GM19372 (cell line): Measurements from ENCODE around the gene RNF212.

Experiments used
- ATAC-seq: cut with Tn5 transposase; IDR thresholded peaks from one replicate; pipeline ENCODE4 v1.9.1; 2021; ENCODE audit warnings: mild to moderate bottlenecking, low read depth, moderate library complexity; ENCODE audit not compliant: unreplicated experiment

Gene RNF212

DNA sequence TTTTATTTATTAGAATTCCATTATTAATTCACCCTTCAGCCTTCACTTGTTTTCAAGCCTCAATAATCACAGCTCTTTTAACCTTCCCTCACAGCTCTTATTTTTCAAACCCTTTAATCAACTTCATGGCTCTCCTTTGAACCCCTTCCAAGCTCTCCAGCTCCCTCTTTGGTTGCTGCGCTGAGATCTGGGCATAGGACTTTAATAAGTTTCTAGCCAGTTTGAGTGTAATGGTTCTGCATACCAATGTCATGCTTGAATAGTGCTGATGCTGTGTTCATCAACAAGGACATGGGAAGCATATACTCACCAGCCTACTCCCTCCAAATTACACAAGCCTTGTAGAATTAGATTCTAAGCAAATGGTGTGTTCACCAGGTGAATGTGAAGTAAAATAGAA is 3.5 kb upstream of the RNF212 start:
- ATAC-seq = no peak

DNA sequence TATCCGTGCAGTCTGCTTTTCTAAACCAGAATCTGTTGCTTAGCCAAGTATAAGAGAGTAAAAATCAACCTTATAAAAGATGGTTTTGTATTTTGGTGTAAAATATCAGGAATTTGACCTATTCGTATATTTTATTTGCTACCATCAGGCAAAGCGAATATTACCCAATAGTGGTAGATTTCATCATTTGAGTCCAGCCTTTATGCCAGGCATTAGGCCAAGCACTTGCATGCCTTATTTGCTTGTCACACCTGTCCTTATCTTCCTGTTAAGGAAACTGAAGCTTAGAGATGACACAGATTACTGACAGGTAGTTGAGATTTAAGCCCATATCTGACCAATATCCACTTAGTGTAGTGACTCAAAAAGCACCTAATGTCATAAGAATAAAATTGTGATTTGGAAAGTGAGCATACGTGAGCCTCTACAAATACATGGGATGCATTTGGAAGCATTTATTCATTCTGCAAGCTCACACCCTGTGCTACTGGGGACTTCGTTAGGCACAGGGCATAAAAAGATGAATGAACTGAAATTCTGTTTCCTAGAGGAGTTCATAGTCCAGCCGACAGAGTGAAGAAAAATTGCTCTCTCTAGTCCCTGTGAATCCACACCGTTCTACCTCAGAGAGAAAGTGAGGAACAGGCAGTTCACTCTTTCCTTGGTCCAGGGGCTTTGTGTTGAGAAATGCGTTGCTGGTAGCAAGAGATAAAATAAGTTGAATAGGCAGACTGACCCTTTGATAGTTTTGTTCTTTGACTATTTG is 2.3 kb upstream of the RNF212 start:
- no peak for ATAC-seq

DNA sequence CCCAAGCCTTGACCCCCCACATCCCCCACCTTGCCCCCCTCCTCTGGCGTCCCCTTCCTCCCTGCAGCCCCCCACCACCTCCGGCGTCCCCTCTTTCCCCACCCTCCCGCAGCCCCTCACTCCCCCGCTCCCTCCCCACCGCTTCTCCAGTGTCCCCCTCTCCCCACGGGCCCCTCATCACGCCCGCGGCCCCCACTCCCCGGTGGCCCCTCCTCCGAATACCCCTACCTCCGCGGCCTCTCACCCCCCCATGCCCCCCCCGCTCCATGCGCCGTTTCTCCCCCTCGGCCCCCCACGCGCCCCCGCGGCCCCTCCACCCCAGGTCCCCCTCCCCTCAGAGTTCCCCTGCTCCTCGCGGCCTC is 562 bp downstream of the RNF212 start:
- ATAC-seq = no peak

DNA sequence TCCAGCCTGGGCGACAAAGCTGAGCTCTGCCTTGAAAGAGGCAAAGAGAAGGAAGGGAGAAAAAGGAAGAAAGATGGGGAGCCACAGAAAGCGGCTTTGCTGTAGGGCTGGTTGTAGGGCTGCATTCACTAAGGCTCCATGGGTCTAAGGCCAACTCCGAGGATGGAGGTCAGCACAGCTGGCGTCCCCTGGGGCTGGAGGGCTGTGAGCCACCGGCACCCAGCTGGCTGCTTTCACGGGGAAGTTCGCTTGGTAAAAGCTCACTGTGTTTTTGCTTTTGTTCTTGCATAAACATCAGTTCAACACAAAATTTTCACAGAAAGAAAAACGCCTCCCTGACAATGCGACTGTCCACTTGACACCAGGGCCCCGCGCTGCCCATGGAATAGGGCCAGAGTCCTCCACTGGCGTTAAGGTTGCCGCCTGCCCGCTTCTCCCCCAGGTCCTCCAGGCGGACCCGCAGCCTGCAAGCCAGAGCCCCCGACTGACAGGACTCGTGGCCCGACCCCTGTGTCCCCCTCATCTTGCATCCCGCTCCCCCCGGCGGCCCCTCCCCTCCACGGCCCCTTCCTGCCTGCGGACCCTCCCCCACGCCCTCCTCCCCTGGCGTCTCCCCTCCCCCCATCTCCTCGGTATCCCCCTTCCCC is 1.1 kb downstream of the RNF212 start:
- ATAC-seq = no peak

DNA sequence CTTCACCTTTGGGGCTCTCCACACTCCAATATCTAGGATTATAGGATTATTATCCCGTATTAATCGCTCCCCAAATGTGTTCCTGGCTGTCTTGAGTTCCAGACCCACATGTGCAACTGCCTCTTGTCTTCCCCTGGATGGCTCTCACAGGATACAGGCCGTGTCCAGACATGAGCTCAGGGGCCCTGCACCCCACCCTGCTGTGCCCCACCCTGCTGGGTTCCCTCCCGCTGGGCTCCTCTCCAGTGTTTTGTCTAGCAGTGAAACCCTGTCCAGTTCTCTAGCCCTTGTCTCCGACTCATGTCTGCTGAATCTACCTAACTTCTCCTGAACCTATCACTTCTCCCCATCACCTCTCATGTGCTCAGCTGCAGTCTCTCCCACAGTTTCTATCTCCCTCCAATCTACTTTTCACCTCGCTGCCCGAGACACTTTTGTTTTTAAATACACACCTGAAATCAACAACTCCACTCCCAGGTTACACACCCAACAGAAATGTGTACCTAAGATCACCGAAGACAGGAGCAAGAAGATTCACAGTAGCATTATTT is 2.0 kb downstream of the RNF212 start:
- no peak for ATAC-seq

DNA sequence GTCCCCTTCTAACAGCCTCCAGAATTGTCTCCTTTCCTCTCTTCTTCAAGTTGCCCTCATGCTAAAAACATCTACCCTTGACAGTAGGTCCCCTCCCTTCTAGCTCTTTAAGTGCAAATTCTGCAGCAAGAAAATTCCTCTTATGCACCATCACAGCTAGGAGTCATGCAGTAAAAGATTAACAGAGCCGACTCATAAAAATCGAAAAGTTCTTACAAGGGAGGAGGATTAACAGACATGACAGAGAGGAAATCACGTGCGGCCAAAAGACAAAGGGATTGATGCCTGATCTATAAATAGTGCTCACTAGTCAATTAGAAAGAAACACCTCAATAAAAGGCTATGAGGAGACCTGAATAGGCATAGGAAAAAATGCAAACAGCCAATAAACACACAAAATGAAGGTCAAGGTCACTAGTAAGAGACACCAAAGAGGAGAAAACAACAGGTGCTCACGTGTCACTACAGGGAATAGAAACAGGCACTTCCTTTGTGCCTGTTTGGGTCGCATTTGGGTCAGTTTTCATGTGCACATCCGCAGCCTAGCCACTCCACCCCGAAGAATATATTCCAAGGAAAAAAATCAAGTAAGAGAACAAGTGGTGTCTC is 3.4 kb downstream of the RNF212 start:
- ATAC-seq = no peak

DNA sequence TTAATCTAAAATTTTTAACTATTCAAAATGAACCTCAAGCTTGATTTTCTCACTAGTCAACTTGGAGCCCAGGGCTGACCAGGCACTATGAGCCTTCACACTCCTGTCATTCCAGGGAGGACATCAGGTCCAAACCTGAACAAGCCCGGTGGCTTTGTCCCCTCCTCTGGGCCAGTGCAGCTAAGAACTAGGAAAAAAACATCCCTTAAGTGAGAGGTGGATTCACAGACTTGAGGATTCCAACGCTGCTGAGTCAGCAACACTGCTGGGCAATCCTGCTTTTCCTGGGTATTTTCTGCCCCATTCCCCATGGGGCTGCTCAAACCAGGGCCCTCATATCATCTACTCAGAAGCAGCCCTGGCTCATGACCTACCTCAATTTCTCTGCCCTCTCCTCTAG is 4.0 kb downstream of the RNF212 start:
- no peak for ATAC-seq

DNA sequence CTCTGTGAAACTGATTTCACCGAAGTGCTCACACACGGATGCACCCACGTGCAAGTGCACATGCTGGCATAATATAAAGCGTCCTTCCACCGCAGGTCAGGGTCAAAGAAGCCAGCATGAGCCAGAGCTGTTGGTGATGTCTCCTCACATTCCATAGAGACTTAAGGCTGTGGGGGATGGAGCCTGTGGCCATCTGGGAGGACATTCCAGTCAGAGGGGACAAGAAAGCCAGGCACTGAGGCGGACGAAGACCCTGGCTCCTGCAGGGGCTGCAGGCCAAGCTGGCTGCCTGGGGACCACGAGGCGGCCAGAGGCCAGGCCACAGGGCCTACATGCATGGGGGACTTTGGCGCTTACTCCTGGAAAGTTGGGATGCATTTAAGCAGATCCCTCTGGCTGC is 7.7 kb downstream of the RNF212 start:
- no peak for ATAC-seq

DNA sequence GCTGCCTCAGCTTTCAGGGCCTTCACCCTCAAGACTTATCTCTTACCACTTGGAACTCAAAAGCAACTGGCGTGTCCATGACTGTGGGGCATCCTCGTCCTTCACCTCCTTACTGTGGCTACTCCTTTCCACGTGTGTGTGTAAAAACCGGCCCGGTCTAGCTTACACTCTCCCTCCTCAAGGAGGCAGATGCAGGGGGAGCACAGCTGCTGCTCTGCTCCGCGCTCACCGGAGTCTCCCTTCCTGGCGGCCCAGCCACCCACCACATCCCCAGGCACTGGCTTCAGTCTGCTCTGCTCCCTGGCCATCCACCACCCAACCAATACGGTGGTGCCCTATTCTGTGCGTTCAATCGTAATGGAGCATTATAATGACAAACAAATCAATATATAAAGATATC is 8.3 kb downstream of the RNF212 start:
- no peak for ATAC-seq

DNA sequence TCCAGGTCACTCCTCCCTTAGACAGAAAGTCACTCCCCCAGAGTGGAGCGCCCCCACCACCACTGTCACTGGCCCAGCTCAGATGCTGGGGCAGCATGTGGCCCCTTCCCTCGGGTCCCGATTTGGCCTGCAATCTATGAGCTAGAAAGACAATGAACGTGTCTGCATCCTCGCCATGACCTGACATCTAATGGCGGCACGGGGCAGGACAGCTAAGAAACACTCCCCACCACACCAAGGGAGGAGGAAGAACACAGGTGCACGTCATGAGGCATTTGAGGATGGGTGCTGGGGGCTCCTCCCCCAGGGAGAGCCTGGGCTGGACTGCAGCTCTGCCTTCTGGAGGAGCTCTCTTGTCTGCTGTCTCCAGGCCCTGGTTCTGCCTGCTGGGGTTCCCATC is 8.7 kb downstream of the RNF212 start:
- ATAC-seq = no peak

DNA sequence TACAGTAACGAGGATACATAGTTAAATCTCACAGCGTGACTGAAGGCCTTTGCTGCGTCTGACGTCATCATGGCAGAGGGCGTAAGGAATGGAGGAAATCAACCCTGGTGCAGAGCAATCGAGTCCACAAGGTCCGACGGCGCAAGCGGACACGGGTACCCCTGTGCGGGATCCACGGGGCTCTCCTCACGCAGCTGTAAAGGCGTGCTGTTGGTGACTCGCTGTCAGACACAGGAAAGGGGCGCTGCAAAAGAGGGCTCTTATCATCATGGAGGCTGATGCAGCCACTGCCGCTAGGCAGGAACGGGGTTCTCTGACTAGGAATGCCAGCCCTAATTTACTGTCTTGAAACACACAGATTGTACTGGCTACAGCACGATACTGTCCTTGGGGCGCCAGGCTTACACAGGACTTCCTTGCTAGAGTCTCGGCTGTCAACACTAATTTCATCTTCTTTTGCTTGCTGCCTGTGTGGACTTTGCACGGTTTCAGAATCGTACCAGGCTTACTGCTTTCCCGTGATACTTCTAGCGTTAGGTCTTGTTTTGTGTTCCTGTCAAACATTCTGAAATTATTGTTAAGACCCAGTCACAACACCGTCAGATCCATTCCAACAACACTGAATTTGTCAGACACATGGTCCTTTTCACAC is 13.6 kb downstream of the RNF212 start:
- ATAC-seq = no peak

DNA sequence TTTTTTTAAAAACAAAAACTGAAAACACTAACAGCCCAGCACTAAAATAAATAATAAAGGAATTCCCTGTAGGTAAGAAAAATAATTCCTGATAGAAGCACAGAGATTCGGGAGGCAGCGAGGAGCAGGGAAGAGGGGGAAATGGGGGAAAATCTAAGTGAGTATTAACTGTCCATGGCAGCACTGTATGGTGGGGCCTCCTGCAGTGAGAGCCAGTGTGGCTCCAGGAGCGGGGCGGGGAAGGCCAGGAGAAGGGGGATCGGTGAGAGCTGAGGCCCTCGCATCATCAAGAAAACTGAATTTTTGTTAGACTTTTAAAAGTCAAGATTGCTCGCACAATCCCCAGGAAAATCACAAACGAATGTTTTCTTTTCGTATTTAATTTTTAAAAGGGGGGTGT is 14.1 kb downstream of the RNF212 start:
- no peak for ATAC-seq

DNA sequence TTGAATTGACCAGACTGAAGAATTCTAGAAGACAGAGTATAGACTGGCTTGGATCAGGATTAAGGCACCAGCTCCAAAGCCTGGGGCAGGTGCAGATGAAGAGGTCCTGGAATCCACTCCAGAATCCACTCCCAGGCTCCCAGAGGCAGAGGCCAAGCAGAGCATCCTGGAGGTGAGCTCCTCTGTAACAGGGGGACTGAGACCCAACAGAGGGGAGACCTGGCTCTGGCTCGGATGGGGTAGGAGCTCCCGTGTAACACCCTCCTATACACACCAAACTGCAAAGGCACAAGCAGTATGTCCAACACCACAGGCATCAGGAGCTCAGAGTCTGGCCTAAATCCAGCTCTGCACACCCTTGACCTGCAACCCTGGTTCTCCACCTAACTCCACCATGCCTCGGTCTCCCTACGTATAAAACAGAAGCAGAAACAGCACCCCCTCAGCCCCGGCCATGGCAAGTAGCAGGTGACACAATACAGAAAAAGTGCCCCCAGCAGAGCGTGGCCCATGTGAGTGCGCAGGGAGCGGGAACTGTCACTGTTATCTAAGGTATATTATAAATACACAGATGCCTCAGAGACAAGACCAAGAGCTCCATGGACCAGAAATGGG is 14.9 kb downstream of the RNF212 start:
- ATAC-seq = no peak

DNA sequence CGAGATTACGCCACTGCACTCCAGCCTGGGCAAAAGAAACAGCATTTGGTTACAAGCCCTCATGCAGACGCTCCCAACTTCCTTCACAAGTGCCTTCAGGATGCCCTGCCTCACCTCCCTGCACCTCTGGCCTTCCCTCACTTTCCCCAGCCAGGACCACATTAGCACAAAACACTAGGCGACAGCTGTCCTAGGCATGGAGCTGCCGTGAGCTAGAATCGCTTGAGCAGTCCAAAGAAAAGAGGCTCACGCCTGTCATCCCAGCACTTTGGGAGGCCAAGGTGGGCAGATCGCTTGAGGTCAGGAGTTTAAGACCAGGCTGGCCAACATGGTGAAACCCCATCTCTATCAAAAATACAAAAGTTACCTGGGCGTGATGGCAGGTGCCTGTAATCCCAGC is 15.8 kb downstream of the RNF212 start:
- no peak for ATAC-seq

DNA sequence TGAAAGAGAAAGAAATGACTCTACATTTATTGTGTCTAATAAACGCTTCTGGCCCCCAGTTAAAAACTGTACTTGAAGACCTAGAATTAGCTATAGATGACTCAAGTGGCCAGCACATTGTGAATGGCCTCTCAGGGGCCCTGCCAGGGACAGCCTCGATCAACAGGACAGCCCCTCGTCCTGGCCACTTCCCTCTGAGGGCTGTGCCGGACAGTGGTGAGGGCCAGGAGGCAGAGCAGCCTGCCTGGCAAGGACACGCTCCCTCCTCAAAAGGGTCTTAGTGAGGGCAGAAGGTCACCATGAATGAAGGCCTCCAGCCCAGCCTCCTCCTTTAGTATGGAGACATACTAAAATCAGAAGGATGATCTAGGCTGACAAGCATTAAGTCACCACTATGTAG is 16.5 kb downstream of the RNF212 start:
- no peak for ATAC-seq

DNA sequence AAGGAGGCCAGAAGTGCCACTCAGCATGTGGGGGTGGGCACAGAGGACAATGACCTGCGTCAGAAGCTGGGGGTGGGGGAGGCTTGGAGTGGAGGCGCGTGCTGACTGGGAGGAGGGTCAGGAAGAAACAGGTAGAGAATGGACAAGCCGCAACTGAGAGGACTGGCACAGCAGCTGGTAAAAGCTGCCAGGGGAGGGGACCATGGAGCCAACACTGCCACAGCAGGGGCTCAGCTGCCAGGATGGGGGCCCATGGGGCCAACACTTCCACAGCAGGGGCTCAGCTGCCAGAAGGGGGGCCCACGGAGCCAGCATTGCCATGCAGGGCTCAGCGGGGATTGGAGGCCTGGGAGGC is 19.1 kb downstream of the RNF212 start:
- ATAC-seq = no peak

DNA sequence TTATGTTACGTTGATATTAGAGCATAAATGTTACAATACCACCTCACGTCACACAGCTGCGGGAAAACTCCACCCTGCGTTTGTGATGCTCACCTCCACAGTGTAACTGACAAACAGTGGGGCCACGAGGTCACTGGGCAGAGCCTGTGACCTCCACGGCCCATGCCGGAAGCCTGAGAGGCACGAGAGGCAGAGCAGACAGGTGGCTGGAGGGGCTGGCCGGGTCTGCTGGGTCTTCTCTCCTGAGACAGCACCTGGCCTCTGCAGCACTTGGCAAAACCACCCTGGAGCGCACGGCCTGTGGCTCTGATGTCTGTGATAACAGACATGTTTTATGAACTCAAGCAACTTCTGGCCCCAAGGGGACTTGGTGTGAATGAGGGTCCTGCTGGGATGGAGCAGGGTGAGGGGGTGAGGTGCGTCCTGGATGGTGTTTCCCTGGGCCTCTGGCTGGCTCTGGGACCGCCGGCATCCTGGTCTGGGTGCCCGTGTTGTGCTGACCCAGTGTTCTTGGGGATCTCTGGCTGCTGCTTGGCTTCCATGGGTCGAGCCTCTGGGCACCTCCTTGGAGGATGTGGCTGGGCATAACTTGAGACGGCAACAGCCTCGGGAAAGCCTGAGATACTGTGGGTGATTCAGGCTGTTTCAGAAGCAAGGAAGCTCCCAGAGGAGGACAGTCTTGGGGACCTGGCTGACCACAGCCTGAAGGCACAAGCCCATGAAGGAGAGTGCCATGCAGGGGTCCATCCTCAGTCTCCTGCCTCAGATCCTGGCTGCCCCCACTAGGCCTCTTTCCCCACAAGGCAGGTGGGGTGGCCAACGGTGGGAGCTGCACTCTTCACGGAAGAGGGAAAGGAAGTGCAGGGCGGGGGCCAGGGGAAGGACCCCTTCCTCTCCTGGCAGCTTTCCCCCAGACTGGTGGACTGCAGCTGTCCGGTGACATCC is 19.7 kb downstream of the RNF212 start:
- no peak for ATAC-seq

DNA sequence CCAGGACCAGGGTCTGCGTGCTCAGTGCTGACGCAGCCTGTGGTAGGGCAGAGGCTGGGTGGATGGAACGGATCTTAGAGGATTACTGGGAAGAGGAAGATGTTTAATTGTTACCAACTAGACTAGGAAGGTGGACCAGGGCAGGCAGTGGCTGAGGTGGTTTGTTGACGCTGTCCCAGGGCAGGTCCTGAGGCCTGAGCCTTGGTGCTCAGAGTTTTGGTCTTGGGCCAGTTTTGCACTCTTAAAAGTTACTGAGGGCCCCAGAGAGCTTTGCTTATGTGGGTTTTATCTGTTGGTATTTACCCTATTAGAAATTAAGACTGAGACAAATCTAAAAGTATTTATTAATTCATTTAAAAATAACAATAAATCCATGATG is 20.4 kb downstream of the RNF212 start:
- no peak for ATAC-seq

DNA sequence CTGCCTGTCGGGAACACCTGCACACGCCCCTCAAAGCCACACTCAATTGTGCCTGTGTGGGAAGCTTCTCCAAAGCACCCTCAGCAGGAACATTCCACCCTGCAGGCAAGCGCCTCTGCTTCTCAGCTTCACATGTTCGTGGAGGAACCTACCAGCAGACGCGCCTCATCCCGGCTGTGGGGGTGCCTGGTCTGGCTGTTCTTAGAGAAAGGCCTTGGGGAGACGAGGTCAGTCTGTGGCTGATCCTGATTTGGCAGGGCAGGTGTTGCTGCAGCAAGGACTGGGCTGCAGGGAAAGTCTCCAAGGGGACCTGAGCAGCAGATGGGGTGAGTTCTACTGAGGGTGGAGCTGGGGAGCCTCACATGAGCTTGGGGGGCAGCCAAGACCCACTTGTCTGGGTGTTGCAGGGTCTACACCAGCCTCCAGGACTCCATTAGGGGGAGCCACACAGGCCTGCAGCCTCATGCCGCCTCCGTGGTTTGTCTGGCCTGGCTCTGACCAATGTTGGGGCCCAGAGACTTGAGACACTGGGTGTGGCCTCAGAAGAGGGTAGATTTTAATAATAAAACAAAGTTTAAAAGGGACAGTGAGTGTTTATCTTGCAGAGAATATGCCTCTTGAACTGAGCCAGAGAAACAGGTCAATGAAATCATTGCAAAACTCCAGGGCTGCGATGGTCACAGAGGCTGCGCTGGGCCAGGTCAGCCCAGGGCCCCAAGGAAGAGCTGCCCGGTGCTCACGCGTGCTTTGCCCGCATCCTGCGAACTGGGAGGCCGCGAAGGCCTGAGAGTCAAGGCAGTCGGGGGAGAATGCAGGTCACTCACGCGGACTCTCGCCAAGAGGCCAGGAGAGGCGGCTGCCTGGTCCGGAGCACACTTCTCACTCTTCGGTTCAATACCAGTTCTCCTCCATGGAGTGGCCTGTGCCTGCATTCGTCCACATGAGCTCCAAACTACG is 21.1 kb downstream of the RNF212 start:
- ATAC-seq = no peak
